NCI-H1092 treated with DMSO at 0.1 percent for 48 hours (cell line): ENCODE measurements around the gene KRT81.
"Not testable (repeated sequence)": the region's sequence is repeated elsewhere in the genome, so short reads cannot be mapped to it uniquely, and the experiment has no call there.

ENCODE experiments used
- DNase-seq: peaks from one replicate; lab custom pipeline; 2025; lab: John Stamatoyannopoulos, UW

KRT81 gene

DNA sequence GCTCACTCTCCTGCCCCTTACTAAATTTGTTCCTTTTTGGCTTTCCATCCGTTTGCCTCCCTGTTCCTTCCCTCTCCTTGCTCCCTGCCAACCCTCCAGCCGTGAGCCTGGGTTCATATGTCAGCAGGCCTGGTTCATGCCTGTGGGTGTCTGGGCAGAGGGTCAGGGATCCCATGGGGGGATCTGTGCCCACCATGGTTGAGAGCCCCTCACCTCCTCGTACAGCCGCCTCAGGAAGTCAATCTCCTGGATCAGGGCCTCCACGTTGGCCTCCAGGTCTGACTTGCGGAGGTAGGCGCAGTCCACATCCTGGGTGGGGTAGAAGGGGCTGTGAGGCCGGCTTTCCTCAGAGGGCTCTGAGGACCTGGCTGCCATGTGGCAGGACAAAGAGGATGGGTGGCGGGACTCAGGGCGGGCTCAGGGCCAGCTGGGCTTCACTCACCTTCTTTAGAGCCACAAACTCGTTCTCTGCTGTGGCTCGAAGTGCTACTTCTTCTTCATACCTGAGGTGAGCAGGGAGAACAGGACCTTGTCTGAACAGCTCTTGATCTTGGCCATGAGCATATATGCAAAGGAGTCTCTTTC, 26.2 kb upstream of the KRT81 start:
- DNase-seq = no peak

DNA sequence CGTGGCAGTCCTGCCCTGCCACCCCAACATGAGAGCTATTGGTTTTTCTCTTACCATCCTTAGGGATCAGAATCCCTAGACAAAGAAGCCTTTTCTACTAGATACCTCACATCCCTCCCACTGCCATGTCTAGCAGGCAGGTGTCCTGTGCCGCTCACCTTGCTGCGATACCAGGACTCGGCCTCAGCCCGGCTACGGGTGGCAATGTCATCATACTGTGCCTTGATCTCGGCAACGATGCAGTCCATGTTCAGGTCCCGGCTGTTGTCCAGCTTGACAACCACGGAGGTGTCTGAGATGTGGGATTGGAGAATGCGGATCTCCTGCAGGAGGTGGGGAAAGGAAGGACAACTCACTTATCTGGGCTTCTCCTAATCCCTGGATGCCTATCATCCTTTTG, 25.4 kb upstream of the KRT81 start:
- no peak for DNase-seq

DNA sequence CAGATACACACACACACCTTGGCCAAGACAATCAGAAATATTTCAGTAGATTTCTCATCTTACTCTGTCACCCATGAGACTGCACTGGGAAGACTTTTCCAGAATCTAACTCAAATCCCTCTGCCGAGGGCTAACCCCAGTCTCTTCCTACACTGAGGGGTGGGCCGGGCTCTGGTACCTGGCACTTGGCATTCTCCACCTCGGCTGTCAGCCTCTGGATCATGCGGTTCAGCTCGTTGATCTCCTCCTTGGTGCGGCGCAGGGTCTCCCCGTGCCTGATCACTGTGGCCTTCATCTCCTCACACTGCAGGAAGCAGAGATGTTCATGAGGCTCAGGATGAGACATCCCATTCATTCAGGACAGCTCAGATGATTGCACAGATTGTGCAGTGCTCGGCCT, 25.0 kb upstream of the KRT81 start:
- DNase-seq = no peak

DNA sequence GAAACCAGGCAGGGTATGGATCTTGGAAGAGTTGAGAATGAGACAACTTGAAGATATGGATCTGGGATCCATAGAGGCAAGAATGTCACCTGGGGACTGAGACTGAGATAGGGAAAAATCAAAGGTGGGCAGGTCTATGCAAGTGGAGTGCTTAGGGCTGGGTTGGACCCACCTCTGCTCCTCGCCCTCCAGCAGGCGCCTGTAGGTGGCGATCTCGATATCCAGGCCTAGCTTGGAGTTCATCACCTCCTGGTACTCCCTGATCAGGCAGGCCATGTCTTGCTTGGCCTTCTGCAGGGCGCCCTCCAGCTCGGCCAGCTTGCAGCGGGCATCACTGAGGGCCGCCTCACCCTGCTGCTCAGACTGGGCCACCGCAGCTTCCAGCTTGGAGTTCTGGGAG, 24.4 kb upstream of the KRT81 start:
- peak; percentile 14 for DNase-seq

DNA sequence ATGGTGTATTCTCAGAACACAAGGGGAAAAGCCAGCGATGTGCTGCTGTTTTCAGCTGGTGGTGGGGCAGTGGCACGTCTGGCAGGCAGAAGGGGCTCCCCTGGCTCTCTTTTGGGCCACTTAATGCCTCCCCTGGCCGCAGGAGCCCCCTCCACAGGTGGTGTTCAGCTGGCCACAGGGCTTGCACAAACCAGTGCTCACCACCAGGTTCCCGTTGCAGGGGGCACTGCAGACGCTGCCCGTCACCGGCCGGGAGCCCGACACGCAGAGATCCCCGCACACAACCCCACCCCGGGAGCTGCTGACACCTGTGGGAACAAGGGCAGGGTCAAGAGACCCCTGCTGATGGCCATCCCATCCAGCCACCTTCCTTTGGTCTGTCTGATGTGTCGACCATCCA, 23.2 kb upstream of the KRT81 start:
- DNase-seq = no peak

DNA sequence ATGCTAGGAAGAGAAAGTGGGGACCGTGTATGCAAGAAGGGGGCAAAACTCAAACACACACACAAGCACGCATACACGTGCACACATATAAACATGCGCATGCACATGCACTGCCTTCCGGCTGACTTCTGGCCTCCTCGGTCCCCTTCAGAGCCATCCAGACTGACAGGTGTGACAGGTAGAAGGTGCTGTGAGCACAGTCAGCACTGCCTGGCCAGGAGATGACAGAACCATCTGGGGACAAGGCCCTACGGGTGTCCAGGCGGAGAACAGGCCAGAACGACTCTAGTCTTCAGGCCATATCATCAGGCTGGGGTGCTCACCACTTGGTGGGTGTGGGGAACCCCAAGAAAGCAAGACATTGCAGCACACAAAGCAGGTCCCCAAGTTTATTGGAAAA, 22.6 kb upstream of the KRT81 start:
- no peak for DNase-seq

DNA sequence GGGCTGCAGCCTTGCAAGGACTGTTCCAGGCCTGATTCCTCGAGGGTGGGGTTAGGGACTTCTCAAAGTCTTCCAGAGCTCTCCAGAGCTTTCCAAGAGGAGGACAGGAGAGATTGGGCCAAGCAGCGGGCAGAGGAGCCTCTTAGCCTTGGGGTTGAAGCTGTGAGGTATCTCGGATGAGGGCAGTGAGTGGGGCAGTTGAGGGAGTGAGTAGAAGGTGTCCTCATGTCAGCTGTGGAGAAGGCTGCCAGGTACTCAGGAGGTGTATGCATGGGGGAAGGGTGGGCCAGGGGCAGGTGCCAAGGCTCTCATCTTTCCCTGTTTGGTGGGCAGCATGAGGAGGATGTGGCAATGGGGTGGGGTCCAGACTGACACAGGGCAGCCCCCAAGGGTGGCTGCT, 22.1 kb upstream of the KRT81 start:
- no peak for DNase-seq

DNA sequence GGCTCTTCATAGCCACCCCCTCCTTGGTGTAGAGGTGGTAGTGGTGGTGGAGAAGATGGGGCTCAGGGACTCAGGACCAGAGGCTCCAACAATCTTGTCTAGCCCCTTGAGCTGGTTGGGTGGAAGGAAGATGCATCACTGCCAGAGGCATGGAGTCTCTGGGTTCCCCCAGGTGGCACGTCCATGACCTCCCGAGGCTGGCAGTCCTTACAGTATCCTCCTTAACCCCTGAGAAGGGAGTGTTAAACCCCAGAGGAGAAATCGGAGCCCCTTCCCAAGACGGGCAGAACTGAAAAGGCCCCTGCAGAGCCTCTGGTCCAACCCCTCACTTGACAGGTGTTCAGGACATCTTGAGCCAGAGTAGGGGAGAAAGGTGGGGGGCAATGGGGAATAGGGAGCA, 20.8 kb upstream of the KRT81 start:
- no peak for DNase-seq

DNA sequence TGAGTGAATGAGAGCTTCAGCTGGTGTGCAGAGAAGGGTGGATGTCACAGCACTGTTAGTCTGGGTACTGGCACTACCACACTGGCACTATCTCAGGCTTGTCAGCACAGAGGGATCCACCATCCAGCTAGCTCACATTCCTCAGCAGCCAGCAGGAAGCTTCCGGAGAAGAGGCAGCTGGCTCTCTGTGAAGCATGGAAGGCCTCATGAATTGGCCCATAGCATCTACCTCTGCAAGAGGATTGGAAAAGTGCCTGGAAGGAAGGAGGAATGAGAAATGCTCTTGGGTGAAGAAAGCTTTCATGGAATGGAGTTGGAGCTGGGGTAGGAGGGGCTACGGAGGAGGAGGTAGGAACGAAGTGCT, 19.9 kb upstream of the KRT81 start:
- no peak for DNase-seq

DNA sequence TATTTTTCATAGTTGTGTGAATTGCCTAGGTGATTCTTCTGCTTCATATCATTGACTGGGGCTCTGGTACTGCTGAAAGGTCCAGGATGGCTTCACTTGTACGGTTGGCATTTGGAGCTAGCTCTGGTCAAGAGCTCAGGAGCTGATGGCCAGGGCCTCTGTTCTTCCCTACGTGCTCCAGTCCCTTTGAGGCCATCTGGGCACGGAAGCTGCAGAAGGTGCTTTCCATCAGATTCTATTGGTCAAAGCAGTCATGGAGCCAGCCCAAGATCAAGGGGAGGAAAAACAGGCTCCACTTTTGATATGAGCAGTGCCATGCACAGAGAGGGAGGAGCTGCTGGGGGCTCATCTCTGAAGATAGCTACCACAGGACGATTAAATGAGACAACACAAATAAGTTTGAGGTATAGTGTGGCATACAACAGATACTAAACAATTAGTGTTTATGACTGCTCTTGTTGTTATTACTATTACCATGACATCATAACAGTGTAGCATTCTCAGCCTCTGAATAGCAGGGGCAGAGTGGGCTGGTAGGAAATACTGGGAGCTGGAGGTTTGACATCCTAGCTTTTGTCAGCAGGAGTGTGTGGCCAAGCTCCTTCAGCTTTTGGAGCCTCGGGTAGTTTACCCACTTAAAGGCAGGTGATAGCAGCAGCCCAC, 19.4 kb upstream of the KRT81 start:
- DNase-seq = no peak

DNA sequence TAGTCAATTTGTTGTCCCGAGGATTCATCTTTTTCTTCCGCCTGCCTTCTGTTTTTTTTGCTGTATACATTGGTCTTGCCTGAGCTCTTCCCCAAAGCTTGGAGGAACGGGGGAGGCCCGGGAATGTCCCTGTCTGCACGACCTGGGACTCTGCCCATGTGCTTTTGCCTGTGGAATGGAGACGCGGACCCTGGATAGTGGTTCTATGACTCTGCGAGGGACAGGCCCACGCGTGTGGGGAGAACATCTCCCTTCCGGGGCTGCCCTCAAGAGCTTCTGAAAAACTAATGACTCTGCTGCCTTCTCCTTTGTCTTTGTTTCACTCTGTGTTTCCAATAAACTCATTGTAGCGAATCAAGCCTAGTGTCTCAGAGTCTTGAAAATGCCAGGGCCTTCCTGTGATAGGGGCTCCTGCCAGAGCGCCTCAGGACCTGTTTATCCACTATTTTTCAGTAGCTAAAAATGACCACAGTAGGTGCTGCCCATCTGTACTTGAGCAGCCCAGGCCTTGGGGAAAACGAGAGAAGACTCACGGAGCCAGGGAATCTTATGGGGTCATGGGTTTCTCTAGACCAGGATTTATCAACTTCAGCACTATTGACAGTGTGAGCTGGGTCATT, 17.6 kb upstream of the KRT81 start:
- no peak for DNase-seq

DNA sequence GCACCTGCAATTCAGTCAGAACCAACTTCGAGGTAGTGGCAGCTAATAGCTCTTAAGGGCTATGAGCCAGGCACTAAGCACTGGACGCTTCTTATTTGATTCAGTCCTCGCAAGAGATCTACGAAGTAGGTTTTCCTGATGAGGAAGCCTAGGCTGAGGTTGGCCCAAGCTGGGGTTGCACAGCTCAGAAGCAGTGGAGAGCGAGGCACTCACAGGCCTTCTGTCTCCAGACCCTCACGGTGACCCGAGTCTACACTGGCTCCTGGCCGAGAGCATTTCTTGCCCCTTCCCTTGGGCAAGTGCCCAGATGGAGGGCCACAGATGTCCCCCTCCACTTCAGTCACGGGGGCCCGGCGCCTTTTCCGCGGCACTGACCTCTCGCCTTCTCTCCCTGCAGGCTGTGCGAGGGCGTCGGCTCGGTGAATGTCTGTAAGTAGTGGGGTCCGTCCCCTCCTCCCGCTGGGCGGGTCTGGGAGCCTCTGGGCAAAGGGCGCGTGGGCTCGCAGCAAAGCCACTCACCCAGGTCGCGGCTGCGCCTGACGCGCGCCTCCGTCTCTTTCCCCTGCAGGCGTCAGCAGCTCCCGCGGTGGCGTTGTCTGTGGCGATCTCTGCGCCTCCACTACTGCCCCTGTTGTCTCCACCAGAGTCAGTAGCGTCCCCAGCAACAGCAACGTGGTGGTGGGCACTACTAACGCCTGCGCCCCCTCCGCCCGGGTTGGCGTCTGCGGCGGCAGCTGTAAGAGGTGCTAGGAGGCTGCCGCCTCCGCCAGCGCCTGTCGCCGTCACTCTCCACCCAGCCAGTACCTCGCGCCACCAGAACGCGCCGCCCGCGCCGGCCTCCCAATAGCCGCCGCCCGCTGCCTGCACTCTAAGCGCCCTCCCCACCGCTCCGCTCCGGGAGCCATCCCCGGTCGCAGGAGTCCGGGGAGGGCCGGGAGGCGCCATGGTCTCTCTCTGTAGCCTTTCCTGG, 16.8 kb upstream of the KRT81 start:
- peak; percentile 70 for DNase-seq

DNA sequence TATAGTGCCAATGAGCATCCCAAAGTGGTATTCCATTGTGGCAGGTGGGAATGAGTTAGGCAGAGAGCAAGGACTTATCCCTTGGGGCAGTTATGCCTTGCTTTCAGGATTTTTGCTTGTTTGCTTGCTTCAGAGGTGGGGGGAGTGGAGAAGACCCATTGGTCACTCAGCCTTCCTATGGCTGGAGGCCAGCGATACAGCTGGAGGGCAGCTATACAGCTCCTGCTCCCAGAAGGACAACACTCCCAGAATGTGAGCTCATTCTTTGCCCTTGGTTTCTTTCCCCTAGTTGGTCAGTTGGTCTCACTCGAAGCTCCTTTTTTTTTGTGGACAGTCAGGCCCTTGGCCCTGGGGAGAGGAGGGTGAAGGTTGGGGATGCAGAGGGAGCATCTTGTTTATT, 15.4 kb upstream of the KRT81 start:
- no peak for DNase-seq

DNA sequence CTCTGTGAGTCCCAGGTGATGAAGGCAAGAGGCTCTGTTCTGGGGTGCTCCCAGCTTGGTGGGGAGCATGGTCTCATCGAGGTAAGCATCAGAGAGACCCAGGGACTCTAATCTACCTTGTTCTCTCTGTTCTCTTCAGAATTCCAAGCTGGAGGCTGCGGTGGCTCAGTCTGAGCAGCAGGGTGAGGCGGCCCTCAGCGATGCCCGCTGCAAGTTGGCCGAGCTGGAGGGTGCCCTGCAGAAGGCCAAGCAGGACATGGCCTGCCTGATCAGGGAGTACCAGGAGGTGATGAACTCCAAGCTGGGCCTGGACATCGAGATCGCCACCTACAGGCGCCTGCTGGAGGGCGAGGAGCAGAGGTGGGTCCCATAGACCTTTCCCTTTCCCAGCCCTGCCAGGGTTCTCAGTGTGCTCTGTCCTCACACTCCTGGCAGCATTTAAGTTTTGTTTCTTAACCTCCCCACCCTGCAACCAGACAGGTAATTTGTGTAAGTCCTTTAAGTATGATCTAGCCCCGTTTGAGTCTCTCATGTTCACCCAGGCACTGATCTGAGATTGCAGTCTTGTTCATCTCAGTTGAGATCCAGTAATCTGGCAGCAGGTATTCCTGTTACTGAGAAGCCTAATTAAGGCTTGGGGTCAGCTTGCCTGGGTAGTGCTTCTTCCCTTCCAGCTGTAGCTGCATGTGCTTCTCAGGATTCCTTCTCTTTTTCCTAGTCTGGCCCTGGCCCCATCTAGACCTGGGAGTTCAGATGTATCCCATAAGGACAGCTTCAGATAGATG, 14.8 kb upstream of the KRT81 start:
- DNase-seq = no peak

DNA sequence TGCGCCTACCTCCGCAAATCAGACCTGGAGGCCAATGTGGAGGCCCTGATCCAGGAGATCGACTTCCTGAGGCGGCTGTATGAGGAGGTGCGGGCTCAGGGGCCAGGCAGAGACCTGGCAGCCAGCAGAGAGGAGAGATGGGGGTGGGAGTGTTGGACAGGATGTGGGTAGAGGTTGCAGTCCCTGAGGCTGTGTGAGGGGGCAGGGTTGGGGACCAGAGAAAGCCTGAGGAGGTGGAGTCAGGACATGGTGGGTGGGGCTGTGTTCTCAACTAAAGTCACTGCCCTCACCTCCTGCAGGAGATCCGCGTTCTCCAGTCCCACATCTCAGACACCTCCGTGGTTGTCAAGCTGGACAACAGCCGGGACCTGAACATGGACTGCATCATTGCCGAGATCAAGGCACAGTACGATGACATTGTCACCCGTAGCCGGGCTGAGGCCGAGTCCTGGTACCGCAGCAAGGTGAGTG, 13.6 kb upstream of the KRT81 start:
- not testable (repeated sequence) for DNase-seq

DNA sequence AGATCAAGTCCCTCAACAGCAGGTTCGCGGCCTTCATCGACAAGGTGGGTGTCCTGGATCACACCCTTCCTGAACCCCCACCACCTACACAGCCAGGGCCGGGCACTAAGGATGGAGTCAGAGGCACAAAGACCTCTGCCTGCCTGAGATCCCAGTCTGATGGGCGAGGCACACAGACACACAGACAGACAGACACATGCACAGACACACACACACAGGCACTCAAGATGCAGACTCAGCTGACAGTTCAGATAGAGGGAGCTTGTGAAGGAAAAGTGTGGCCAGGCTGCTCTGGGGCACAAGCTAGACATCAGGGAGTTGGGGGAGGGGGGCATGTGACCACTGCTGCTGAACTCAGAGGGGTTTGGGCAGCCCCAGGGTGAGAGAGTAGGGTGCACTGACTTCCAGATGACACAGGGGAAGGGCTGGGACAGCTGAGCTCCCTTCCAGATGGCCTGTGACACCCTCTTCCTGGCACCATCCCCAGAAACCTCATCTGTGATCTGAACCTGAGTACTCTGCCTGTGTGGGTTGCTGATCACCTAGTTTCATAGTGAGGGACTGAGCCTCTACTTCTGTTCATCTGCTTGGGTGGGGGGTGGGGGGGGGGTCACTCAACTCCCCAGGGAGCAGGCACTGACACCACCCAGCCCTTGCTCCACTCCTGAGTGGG, 11.0 kb upstream of the KRT81 start:
- DNase-seq = not testable (repeated sequence)

DNA sequence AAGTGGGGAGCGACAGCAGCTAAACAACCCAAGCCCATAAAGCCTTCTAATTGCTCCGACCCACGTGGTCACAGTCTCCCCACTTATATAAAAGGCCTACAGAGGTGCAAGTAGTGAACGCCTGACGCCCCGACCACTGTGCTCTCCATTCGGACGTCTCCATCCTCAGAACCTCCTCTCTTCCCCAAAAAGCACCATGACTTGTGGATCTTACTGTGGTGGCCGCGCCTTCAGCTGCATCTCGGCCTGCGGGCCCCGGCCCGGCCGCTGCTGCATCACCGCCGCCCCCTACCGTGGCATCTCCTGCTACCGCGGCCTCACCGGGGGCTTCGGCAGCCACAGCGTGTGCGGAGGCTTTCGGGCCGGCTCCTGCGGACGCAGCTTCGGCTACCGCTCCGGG, 10.4 kb upstream of the KRT81 start:
- not testable (repeated sequence) for DNase-seq

DNA sequence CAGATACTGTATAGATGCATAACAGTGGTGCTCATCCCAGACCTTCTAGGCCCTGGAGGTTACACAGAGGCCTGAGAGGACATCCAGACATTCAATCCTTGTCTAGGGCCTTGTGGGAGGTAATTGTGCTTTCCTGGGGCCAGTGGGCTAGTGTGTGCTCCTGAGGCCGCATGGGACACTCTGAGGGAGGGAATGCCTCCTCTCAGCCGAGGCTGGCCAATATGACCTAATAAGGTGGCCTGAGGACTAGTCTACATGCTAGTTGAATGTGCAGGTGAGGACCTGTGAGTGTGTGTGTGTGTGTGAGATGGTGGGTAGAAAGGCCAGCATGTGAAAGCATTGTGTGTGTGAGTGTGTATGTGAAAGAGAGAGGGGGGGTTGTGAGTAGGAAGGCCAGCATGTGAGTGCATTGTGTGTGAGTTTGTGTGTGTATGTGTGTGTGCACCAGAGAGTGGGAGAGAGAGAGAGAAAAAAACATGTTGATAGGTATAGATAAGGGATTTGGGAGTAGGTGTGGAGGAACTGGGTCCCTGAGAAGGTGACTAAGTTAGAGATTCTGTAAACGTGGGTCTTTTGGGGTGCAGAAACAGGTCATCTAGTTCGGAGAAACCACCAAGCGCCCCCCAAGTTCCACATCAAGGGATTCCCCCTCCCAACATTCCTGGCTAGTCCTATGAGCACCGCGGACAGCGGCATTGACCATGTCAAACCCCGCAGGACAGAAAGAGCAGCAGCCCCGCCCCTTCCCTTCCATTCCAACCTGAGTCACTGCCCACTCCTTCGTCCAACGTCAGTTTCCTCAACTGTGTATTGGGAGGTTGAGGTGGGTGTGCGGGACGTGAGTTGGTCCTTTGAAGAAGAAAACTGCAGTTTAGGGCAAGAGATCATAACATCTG, 9.7 kb upstream of the KRT81 start:
- no peak for DNase-seq

DNA sequence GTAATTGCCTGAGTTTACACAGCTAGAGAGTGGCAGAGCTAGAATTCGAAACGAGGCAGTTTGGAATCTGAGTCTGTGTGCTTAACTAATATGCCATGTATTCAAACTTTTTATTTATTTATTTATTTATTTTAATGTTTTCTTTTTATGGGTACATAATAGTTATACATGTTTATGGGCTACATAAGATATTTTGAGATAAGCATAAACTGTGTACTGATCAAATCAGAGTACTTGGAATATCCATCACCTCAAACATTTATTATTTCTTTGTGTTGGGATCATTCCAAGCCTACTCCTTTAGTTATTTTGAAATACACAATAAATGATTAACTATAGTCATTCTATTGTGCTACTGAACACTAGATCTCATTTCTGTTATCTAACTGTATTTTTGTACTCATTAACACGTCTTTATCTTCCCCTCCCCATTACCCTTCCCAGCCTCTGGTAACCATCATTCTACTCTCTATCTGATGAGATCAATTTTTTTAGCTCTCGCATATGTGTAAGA, 7.4 kb upstream of the KRT81 start:
- DNase-seq = no peak
